ENCODE results near the gene RC3H1.

- no peak for TF ChIP-seq POLR2A (IDR thresholded peaks at IDR 0.05)
- TF ChIP-seq, protein P1, sequence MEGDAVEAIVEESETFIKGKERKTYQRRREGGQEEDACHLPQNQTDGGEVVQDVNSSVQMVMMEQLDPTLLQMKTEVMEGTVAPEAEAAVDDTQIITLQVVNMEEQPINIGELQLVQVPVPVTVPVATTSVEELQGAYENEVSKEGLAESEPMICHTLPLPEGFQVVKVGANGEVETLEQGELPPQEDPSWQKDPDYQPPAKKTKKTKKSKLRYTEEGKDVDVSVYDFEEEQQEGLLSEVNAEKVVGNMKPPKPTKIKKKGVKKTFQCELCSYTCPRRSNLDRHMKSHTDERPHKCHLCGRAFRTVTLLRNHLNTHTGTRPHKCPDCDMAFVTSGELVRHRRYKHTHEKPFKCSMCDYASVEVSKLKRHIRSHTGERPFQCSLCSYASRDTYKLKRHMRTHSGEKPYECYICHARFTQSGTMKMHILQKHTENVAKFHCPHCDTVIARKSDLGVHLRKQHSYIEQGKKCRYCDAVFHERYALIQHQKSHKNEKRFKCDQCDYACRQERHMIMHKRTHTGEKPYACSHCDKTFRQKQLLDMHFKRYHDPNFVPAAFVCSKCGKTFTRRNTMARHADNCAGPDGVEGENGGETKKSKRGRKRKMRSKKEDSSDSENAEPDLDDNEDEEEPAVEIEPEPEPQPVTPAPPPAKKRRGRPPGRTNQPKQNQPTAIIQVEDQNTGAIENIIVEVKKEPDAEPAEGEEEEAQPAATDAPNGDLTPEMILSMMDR (IDR thresholded peaks at IDR 0.05), result no peak
Observed at GRCh38 chr1:173946380-173946921, 75.7 kb downstream of the RC3H1 start.
